B cell (primary cell): ENCODE data around the gene PNPLA6. TPM values are rescaled to one million over a fixed set of nuclear protein-coding genes. Genes with fewer than 3 reads are reported as not detected.

Experiments used
- ATAC-seq: fragments of 200-7000 bp; cut with Tn5 transposase; one replicate; pipeline ENCODE4 v1.10.0; 2021; ENCODE audit warnings: low read depth, mild to moderate bottlenecking, moderate number of reproducible peaks, moderate library complexity
- CTCF ChIA-PET: fragments of 350-600 bp; sonication (Branson Sonifier 250); formaldehyde crosslinking; loops from one replicate; lab custom pipeline; 2021; ENCODE audit warnings: antibody characterized with exemption, inconsistent platforms; lab: Charles Lee
- POLR2A ChIA-PET: fragments of 350-600 bp; sonication (Branson Sonifier 250); formaldehyde crosslinking; loops from one replicate; lab custom pipeline; 2021; ENCODE audit warnings: antibody characterized with exemption; lab: Charles Lee
- DNase-seq: peaks from one replicate; pipeline ENCODE4 v3.0.0; 2013
- H2AFZ ChIP-seq: 2 replicates; pipeline ENCODE4 v1.6.1; 2012; ENCODE audit warnings: mild to moderate bottlenecking, low read depth, low read length; ENCODE audit not compliant: insufficient read depth, poor library complexity, severe bottlenecking
- H3K27ac ChIP-seq, 2 donors: 1 replicate in 1 of 2; 2 replicates in 1 of 2; pipeline ENCODE4 v1.5.1; 2012 to 2013; ENCODE audit warnings: low read length in 2 of 2, mild to moderate bottlenecking in 2 of 2, moderate library complexity in 1 of 2
- H3K27me3 ChIP-seq, 4 experiments: fragments of 200-600 bp in 1 of 4; sonication (generic) in 1 of 4; replicated peaks in 1 of 4; 1 replicate in 2 of 4; 2 replicates in 2 of 4; pipeline versions ENCODE4 v1.6.1 to v1.7.0; 2013 to 2016; ENCODE audit warnings: low read length in 3 of 4, mild to moderate bottlenecking in 2 of 4, mixed read lengths in 1 of 4, moderate library complexity in 1 of 4; ENCODE audit not compliant: insufficient read depth in 4 of 4, control insufficient read depth in 3 of 4; ENCODE audit errors: control extremely low read depth in 1 of 4
- H3K36me3 ChIP-seq, 2 experiments: replicated peaks in 1 of 2; 1 replicate in 1 of 2; 2 replicates in 1 of 2; pipeline versions ENCODE4 v1.6.1 to v1.7.1; 2013; ENCODE audit warnings: low read length in 1 of 2; ENCODE audit not compliant: insufficient read depth in 2 of 2, control insufficient read depth in 1 of 2; ENCODE audit errors: control extremely low read depth in 1 of 2, extremely low read depth in 1 of 2
- H3K4me1 ChIP-seq, 2 donors: fragments of 200-600 bp in 1 of 2; sonication (generic) in 1 of 2; 1 replicate in 1 of 2; 2 replicates in 1 of 2; pipeline versions ENCODE4 v1.5.1 to v1.6.1; 2013 to 2017; ENCODE audit warnings: low read length in 2 of 2; ENCODE audit not compliant: control insufficient read depth in 2 of 2, insufficient read depth in 2 of 2
- H3K4me2 ChIP-seq: replicated peaks from 2 replicates; pipeline ENCODE3; 2012; ENCODE audit warnings: mild to moderate bottlenecking, low read depth, low read length; ENCODE audit not compliant: poor library complexity, severe bottlenecking
- H3K4me3 ChIP-seq, 5 experiments: fragments of 200-600 bp in 1 of 5; sonication (generic) in 1 of 5; 1 replicate in 3 of 5; 2 replicates in 2 of 5; pipeline versions ENCODE4 v1.5.1 to v1.7.0; 2011 to 2016; ENCODE audit warnings: low read length in 4 of 5, mild to moderate bottlenecking in 4 of 5, low read depth in 2 of 5, control low read depth in 1 of 5, moderate library complexity in 1 of 5; ENCODE audit not compliant: insufficient read depth in 1 of 5; ENCODE audit errors: control extremely low read depth in 1 of 5, extremely low read depth in 1 of 5
- H3K79me2 ChIP-seq: fragments of 200-600 bp; sonication (generic); one replicate; pipeline ENCODE4 v1.6.0; 2016; ENCODE audit warnings: low read length; ENCODE audit not compliant: control insufficient read depth, insufficient read depth
- H3K9ac ChIP-seq: fragments of 200-600 bp; sonication (generic); 2 replicates; pipeline ENCODE4 v1.6.1; 2017; ENCODE audit warnings: mild to moderate bottlenecking, low read length, moderate library complexity
- H3K9me3 ChIP-seq, 3 donors: one replicate each; pipeline versions ENCODE4 v1.6.1 to v1.7.1; 2013; ENCODE audit warnings: low read length in 2 of 3; ENCODE audit not compliant: control insufficient read depth in 2 of 3, insufficient read depth in 1 of 3; ENCODE audit errors: control extremely low read depth in 1 of 3
- H4K20me1 ChIP-seq: 2 replicates; pipeline ENCODE4 v1.6.0; 2012; ENCODE audit warnings: mild to moderate bottlenecking, low read length; ENCODE audit not compliant: insufficient read depth, control insufficient read depth, poor library complexity, severe bottlenecking
- H3K27ac Mint-ChIP-seq: one replicate; pipeline ENCODE4 v1.8.0; 2021; ENCODE audit warnings: mixed read lengths
- H3K27me3 Mint-ChIP-seq: one replicate; pipeline ENCODE4 v1.8.0; 2021; ENCODE audit warnings: mixed read lengths
- H3K4me1 Mint-ChIP-seq: one replicate; pipeline ENCODE4 v1.8.0; 2021; ENCODE audit warnings: mixed read lengths
- H3K4me3 Mint-ChIP-seq: one replicate; pipeline ENCODE4 v1.8.0; 2021; ENCODE audit warnings: mixed read lengths
- H3K9me3 Mint-ChIP-seq: one replicate; pipeline ENCODE4 v1.8.0; 2022; ENCODE audit warnings: mixed read lengths; ENCODE audit not compliant: insufficient read depth
- EZH2 ChIP-seq: IDR thresholded peaks from 2 replicates; pipeline ENCODE4 v1.6.1; 2012; ENCODE audit warnings: borderline replicate concordance, low read depth, mild to moderate bottlenecking, moderate library complexity, low read length; ENCODE audit not compliant: insufficient read depth, poor library complexity, severe bottlenecking
- WGBS: methylation state at CpG from one replicate; pipeline ENCODE4 v1.1.5; 2013; ENCODE audit warnings: missing lambda C conversion rate; ENCODE audit not compliant: insufficient coverage; 5-methylcytosine and 5-hydroxymethylcytosine counted together
- intact Hi-C: fragments of 100-400 bp; cut with micrococcal nuclease; formaldehyde crosslinking; loops from one replicate; pipeline ENCODE4 v1.10.0; 2022
- polyA minus RNA-seq: library from RNA; depleted of rRNA, polyadenylated mRNA; stranded (reverse); fragments of >200 nt; gene quantifications from 2 replicates; pipeline ENCODE4 v1.2.3, GENCODE V29; 2012
- polyA plus RNA-seq: library from polyadenylated mRNA; depleted of rRNA; stranded (reverse); fragments of >200 nt; gene quantifications from 2 replicates; pipeline ENCODE4 v1.2.3, GENCODE V29; 2012
- total RNA-seq, 2 donors: library from RNA; stranded (reverse); fragments of 120-200 nt in 1 of 2; gene quantifications; 1 replicate in 1 of 2; 2 replicates in 1 of 2; pipeline versions ENCODE4 v1.2.3 to v1.2.4, GENCODE V29; 2013 to 2022
- TF ChIP-seq, protein P1 (sequence below): fragments of 200-600 bp; IDR thresholded peaks from one replicate; pipeline ENCODE4 v1.8.0; 2022; ENCODE audit warnings: antibody characterized with exemption, mild to moderate bottlenecking

Gene PNPLA6
- total RNA-seq (149 and 165 TPM in 2 replicates), polyA plus RNA-seq (88.3 and 102 TPM in 2 replicates), polyA minus RNA-seq (92.0 and 113 TPM in 2 replicates)
- total RNA-seq (2013): 48.7 TPM

DNA sequence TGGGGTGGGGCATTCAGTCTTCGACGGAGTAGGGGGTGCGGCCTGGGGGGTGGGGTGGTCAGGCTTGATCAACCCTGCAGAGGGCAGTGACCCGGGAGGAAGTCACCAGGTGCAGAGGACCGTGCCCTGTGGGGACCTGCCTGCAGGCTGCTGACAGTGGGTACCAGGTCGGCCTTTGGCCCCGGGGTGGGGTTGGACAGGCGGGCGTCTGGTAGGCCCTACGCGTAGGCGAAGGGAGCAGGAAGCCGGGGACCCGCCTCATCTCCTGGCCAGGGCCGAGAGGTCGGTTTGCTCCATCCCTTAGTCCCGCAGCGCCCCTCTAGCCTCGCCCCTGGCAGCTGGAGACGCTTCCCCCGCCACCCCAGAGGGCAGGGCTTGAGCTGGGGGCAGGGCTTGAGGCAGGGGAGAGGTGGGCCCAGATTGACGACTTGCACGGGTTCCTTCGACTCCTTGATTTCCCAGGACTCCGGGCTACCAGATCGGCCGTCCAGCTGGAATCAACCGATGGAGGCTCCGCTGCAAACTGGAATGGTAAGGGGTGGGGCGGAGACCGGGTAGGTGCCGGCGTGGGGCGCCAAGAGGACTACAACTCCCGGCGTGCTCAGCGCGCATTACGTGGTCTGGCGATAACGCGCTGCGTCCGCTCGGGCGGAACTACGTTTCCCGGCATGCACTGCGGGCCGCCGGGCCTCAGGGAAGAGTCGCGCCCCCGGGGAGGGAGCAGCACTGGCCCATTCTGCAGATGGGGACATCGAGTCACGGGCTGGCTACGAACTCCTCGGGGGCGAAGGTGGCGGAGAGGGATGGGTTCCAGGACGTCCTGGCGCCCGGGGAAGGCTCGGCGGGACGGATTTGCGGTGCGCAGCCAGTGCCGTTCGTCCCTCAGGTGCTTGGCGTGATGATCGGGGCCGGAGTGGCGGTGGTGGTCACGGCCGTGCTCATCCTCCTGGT lies at the start of gene PNPLA6:
PNPLA6 (plus strand) TSS at position 671 of the 951 bp plus-strand sequence; CDS start at position 743, 72 bp downstream.
- CTCF ChIA-PET: interaction anchor here (1.6 to 1.7 kb wide), 2 partner anchors 13 to 33 kb away, joined by 5 to 6 read pairs; partner anchors contain the start of gene MCOLN1
- Histone ChIP-seq H3K79me2 (peaks cover 10% of the 10 kb centered on the region), H3K27ac (peak within 1 kb of the TSS; percentile 59 to 83), H3K4me2 (peak within 1 kb of the TSS; percentile 99), H2AFZ (peak within 1 kb of the TSS; percentile 85), H3K36me3 (peaks cover 0 to 16% of the 10 kb centered on the region in 2 experiments), H3K4me1 (peaks cover 10 to 34% of the 10 kb centered on the region in 2 donors), H3K27me3 (no peaks in the 10 kb centered on the region), H4K20me1 (no peaks in the 10 kb centered on the region), H3K9me3 (no peaks in the 10 kb centered on the region), H3K4me3 (peak within 1 kb of the TSS; percentile 36 to 96 (median 91)), H3K9ac (peak within 1 kb of the TSS; percentile 96)
- no peaks in the 10 kb centered on the region for H3K9me3 Mint-ChIP-seq
- under 1% methylated on average over 76 of the region's 76 CpGs for WGBS
- no peaks in the 10 kb centered on the region for H3K27me3 Mint-ChIP-seq
- H3K27ac Mint-ChIP-seq: peak within 1 kb of the TSS; percentile 96
- ATAC-seq: peak; percentile 75
- H3K4me1 Mint-ChIP-seq: peaks cover 21% of the 10 kb centered on the region
- POLR2A ChIA-PET: interaction anchor here (0.6 to 3.0 kb wide), 4 partner anchors 13 to 102 kb away, joined by 3 to 24 read pairs (median 3); partner anchors contain the start of genes MCOLN1 and STXBP2
- TF ChIP-seq, protein P1, sequence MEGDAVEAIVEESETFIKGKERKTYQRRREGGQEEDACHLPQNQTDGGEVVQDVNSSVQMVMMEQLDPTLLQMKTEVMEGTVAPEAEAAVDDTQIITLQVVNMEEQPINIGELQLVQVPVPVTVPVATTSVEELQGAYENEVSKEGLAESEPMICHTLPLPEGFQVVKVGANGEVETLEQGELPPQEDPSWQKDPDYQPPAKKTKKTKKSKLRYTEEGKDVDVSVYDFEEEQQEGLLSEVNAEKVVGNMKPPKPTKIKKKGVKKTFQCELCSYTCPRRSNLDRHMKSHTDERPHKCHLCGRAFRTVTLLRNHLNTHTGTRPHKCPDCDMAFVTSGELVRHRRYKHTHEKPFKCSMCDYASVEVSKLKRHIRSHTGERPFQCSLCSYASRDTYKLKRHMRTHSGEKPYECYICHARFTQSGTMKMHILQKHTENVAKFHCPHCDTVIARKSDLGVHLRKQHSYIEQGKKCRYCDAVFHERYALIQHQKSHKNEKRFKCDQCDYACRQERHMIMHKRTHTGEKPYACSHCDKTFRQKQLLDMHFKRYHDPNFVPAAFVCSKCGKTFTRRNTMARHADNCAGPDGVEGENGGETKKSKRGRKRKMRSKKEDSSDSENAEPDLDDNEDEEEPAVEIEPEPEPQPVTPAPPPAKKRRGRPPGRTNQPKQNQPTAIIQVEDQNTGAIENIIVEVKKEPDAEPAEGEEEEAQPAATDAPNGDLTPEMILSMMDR: no peak
- TF ChIP-seq EZH2: no peak
- peak; percentile 95 for DNase-seq
- H3K4me3 Mint-ChIP-seq: peak within 1 kb of the TSS; percentile 97
- intact Hi-C loops: loop anchor here (1.0 to 2.0 kb wide), 5 partner anchors 16 to 93 kb away; partner anchors contain the start of genes PET100, PEX11G, XAB2 and ZNF358
